Measurements from ENCODE around the gene CLSTN2. TPM values are rescaled to one million over a fixed set of nuclear protein-coding genes. Genes with fewer than 3 reads are reported as not detected.

The CLSTN2 gene
- total and polyA plus RNA-seq, 4 donors, result 0.09 to 2.2 (median 0.55) TPM

DNA sequence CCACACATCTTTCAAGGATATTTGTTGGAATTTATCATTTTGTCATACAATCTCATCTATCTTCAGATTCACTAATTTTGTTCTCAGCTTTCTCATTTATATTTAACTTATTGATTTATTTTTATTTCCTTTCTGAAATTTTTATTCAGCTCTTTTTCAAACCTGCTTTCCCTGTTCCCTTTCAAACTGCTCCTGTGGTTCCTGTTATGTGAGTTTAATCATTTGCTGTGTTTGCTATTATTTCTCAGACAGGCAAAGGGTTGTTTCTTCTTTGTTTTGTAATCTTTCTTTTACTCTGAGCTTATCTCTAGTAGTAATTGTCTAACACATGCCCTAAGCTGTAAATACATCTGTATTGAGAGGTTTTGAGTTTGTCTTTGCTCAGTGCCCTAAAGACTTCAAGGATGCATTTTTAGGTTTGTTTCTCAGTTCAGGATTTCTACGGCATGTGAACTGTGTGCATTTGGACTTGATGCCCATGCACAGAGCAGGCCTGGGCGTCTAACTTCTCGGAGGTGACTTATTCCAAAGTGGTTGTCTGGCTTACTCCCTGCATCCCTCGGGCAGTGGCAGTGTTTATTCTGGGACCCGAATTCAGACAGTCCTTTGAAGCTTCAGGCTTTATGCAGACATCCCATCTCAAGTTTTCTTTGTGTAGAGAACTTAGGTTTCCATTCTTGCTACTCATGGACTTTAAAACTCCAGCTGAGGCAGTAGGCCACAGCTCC is 587.8 kb downstream of the CLSTN2 start:
- H3K27ac ChIP-seq (ENCODE audit: low read depth in 1 of 2, low read length in 2 of 2), result no peak overlapping the region
- no peak for DNase-seq (ENCODE audit: low spot score)
- no peak overlapping the region for H3K4me3 ChIP-seq (ENCODE audit: low read depth in 1 of 3, low read length in 3 of 3)
- H3K9ac ChIP-seq (ENCODE audit: low read depth in 1 of 2, low read length in 2 of 2), result no peak overlapping the region
- peaks cover 0 to 2% (median 0%) of the 10 kb centered on the region in 4 donors for H3K9me3 ChIP-seq (ENCODE audit: control insufficient read depth in 4 of 4, low read length in 3 of 4)
- H3K27me3 ChIP-seq (ENCODE audit: control insufficient read depth in 4 of 4, insufficient read depth in 4 of 4, low read length in 3 of 4), result peaks cover 0 to 4% (median 0%) of the 10 kb centered on the region in 4 donors
- whole genome bisulfite sequencing, result 78% methylated on average over 5 of the region's 5 CpGs
- TF ChIP-seq HNF4A (conservative IDR thresholded peaks at IDR 0.05) (no peak), YY1 (IDR thresholded peaks at IDR 0.05) (no peak), GABPA (IDR thresholded peaks at IDR 0.05 in 1 of 2, conservative IDR thresholded peaks at IDR 0.05 in 1 of 2) (no peak), SP1 (IDR thresholded peaks at IDR 0.05) (no peak), EGR1 (IDR thresholded peaks at IDR 0.05; ENCODE audit: low read depth in 2 of 2) (no peak), JUND (IDR thresholded peaks at IDR 0.05) (no peak), TAF1 (conservative IDR thresholded peaks at IDR 0.05) (no peak), FOXA2 (IDR thresholded peaks at IDR 0.05) (no peak), FOXA1 (IDR thresholded peaks at IDR 0.05) (no peak), RXRA (IDR thresholded peaks at IDR 0.05) (no peak), HNF4G (IDR thresholded peaks at IDR 0.05) (no peak)
- TF ChIP-seq, protein P1, sequence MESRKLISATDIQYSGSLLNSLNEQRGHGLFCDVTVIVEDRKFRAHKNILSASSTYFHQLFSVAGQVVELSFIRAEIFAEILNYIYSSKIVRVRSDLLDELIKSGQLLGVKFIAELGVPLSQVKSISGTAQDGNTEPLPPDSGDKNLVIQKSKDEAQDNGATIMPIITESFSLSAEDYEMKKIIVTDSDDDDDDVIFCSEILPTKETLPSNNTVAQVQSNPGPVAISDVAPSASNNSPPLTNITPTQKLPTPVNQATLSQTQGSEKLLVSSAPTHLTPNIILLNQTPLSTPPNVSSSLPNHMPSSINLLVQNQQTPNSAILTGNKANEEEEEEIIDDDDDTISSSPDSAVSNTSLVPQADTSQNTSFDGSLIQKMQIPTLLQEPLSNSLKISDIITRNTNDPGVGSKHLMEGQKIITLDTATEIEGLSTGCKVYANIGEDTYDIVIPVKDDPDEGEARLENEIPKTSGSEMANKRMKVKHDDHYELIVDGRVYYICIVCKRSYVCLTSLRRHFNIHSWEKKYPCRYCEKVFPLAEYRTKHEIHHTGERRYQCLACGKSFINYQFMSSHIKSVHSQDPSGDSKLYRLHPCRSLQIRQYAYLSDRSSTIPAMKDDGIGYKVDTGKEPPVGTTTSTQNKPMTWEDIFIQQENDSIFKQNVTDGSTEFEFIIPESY (IDR thresholded peaks at IDR 0.05), result no peak
- TF ChIP-seq, protein P2, sequence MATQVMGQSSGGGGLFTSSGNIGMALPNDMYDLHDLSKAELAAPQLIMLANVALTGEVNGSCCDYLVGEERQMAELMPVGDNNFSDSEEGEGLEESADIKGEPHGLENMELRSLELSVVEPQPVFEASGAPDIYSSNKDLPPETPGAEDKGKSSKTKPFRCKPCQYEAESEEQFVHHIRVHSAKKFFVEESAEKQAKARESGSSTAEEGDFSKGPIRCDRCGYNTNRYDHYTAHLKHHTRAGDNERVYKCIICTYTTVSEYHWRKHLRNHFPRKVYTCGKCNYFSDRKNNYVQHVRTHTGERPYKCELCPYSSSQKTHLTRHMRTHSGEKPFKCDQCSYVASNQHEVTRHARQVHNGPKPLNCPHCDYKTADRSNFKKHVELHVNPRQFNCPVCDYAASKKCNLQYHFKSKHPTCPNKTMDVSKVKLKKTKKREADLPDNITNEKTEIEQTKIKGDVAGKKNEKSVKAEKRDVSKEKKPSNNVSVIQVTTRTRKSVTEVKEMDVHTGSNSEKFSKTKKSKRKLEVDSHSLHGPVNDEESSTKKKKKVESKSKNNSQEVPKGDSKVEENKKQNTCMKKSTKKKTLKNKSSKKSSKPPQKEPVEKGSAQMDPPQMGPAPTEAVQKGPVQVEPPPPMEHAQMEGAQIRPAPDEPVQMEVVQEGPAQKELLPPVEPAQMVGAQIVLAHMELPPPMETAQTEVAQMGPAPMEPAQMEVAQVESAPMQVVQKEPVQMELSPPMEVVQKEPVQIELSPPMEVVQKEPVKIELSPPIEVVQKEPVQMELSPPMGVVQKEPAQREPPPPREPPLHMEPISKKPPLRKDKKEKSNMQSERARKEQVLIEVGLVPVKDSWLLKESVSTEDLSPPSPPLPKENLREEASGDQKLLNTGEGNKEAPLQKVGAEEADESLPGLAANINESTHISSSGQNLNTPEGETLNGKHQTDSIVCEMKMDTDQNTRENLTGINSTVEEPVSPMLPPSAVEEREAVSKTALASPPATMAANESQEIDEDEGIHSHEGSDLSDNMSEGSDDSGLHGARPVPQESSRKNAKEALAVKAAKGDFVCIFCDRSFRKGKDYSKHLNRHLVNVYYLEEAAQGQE (IDR thresholded peaks at IDR 0.05), result no peak
- TF ChIP-seq, protein P3, sequence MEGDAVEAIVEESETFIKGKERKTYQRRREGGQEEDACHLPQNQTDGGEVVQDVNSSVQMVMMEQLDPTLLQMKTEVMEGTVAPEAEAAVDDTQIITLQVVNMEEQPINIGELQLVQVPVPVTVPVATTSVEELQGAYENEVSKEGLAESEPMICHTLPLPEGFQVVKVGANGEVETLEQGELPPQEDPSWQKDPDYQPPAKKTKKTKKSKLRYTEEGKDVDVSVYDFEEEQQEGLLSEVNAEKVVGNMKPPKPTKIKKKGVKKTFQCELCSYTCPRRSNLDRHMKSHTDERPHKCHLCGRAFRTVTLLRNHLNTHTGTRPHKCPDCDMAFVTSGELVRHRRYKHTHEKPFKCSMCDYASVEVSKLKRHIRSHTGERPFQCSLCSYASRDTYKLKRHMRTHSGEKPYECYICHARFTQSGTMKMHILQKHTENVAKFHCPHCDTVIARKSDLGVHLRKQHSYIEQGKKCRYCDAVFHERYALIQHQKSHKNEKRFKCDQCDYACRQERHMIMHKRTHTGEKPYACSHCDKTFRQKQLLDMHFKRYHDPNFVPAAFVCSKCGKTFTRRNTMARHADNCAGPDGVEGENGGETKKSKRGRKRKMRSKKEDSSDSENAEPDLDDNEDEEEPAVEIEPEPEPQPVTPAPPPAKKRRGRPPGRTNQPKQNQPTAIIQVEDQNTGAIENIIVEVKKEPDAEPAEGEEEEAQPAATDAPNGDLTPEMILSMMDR (IDR thresholded peaks at IDR 0.05; ENCODE audit: low read depth, low read length, missing input control), result no peak
- H3K4me1 ChIP-seq (ENCODE audit: control insufficient read depth in 4 of 4, insufficient read depth in 4 of 4, low read length in 3 of 4), result no peaks in the 10 kb centered on the region
- no peaks in the 10 kb centered on the region for H3K36me3 ChIP-seq (ENCODE audit: control insufficient read depth in 4 of 4, insufficient read depth in 3 of 4, low read depth in 1 of 4, low read length in 3 of 4)

DNA sequence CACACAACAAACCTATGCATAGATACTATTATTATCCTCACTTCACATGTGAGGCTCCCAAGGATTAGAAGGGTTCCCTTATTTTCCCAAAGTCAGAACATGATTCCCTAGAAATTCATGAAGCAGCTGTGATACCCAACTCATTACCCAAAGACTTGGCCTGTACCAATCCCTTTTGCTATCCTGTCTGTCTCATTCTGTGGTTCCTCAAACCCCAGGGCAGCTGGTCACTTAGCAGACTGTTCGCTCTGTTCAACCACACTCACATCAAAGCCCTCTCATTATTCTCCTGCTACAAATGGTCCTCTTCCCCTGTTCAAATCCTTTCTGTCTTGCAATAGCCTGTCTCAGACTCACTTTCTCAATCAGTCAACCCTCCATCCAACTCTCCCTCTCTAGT is 588.6 kb downstream of the CLSTN2 start:
- TF ChIP-seq HNF4A (conservative IDR thresholded peaks at IDR 0.05), result no peak
- TF ChIP-seq, protein P4, sequence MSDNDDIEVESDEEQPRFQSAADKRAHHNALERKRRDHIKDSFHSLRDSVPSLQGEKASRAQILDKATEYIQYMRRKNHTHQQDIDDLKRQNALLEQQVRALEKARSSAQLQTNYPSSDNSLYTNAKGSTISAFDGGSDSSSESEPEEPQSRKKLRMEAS (IDR thresholded peaks at IDR 0.05), result no peak
- no peak for TF ChIP-seq RAD21 (IDR thresholded peaks at IDR 0.05)
- no peak for TF ChIP-seq HNF4G (IDR thresholded peaks at IDR 0.05)
- TF ChIP-seq, protein P1 (IDR thresholded peaks at IDR 0.05), result no peak
- no peak for TF ChIP-seq EGR1 (IDR thresholded peaks at IDR 0.05; ENCODE audit: low read depth in 2 of 2)
- TF ChIP-seq SP1 (IDR thresholded peaks at IDR 0.05), result no peak
- TF ChIP-seq JUND (IDR thresholded peaks at IDR 0.05), result no peak
- TF ChIP-seq RXRA (IDR thresholded peaks at IDR 0.05), result no peak
- TF ChIP-seq, protein P5, sequence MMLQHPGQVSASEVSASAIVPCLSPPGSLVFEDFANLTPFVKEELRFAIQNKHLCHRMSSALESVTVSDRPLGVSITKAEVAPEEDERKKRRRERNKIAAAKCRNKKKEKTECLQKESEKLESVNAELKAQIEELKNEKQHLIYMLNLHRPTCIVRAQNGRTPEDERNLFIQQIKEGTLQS (IDR thresholded peaks at IDR 0.05), result no peak
- no peak for TF ChIP-seq FOXA1 (IDR thresholded peaks at IDR 0.05)
- no peak for TF ChIP-seq FOXA2 (IDR thresholded peaks at IDR 0.05)
- TF ChIP-seq TAF1 (conservative IDR thresholded peaks at IDR 0.05), result no peak
- Histone ChIP-seq H3K27ac (ENCODE audit: low read depth in 1 of 2, low read length in 2 of 2) (no peak overlapping the region), H3K9ac (ENCODE audit: low read depth in 1 of 2, low read length in 2 of 2) (no peak overlapping the region), H3K9me3 (ENCODE audit: control insufficient read depth in 4 of 4, low read length in 3 of 4) (no peaks in the 10 kb centered on the region), H3K27me3 (ENCODE audit: control insufficient read depth in 4 of 4, insufficient read depth in 4 of 4, low read length in 3 of 4) (peaks cover 0 to 4% (median 0%) of the 10 kb centered on the region in 4 donors), H3K4me3 (ENCODE audit: low read depth in 1 of 3, low read length in 3 of 3) (no peak overlapping the region), H3K4me1 (ENCODE audit: control insufficient read depth in 4 of 4, insufficient read depth in 4 of 4, low read length in 3 of 4) (no peaks in the 10 kb centered on the region), H3K36me3 (ENCODE audit: control insufficient read depth in 4 of 4, insufficient read depth in 3 of 4, low read depth in 1 of 4, low read length in 3 of 4) (no peaks in the 10 kb centered on the region)
- DNase-seq (ENCODE audit: low spot score), result no peak
- 93% methylated on average over 1 of the region's 1 CpG for WGBS
